ENCODE results near the gene DPP6. TPM values are rescaled to one million over a fixed set of nuclear protein-coding genes. Genes with fewer than 3 reads are reported as not detected.

Gene DPP6
- total and polyA plus RNA-seq, 9 of the 15 experiments (the other 6 are each of a cell fraction or from before 2014, with no cell fraction given) = not detected

GRCh38 chr7:154817224-154817896, 765.2 kb downstream of the DPP6 start (continued):
- TF ChIP-seq SIX5 (IDR thresholded peaks at IDR 0.05; ENCODE audit: borderline replicate concordance in 1 of 2, insufficient read depth in 1 of 2, low read depth in 1 of 2, low read length in 2 of 2) (no peak), CEBPG (CRISPR knock-in tag; IDR thresholded peaks at IDR 0.05) (no peak), CEBPG (tag; conservative IDR thresholded peaks at IDR 0.05 in 1 of 2, IDR thresholded peaks at IDR 0.05 in 1 of 2) (no peak), MITF (IDR thresholded peaks at IDR 0.05) (no peak), ZNF780A (CRISPR knock-in tag; IDR thresholded peaks at IDR 0.05) (no peak), ZNF146 (CRISPR knock-in tag; IDR thresholded peaks at IDR 0.05; ENCODE audit: unreplicated experiment) (no peak), KLF10 (CRISPR knock-in tag; IDR thresholded peaks at IDR 0.05) (no peak), ZEB2 (IDR thresholded peaks at IDR 0.05) (no peak), ZBED1 (IDR thresholded peaks at IDR 0.05) (no peak), PATZ1 (CRISPR knock-in tag; IDR thresholded peaks at IDR 0.05; ENCODE audit: borderline replicate concordance) (no peak), NCOA1 (IDR thresholded peaks at IDR 0.05; ENCODE audit: low read depth) (peak; percentile 90), KDM2B (CRISPR knock-in tag; IDR thresholded peaks at IDR 0.05) (no peak), ZNF263 (CRISPR knock-in tag; IDR thresholded peaks at IDR 0.05; ENCODE audit: borderline replicate concordance) (no peak), GATAD2A (IDR thresholded peaks at IDR 0.05) (no peak), NEUROD1 (IDR thresholded peaks at IDR 0.05; ENCODE audit: borderline replicate concordance, low read depth, low read length, partially characterized antibody) (no peak), HMG20A (CRISPR knock-in tag; conservative IDR thresholded peaks at IDR 0.05) (no peak), ZNF764 (CRISPR knock-in tag; IDR thresholded peaks at IDR 0.05; ENCODE audit: low read depth) (no peak), NUFIP1 (IDR thresholded peaks at IDR 0.05; ENCODE audit: partially characterized antibody) (no peak), ZNF436 (CRISPR knock-in tag; IDR thresholded peaks at IDR 0.05) (no peak), ZNF280A (IDR thresholded peaks at IDR 0.05; ENCODE audit: low read depth, partially characterized antibody) (no peak), BRF2 (IDR thresholded peaks at IDR 0.05; ENCODE audit: borderline replicate concordance, insufficient read depth, insufficient read length) (no peak), THRA (IDR thresholded peaks at IDR 0.05) (no peak)
